Stimulated activated effector memory CD8-positive, alpha-beta T cell treated with anti-CD3 and anti-CD28 coated beads, Interleukin-12 subunit alpha, Interleukin-12 subunit beta, amount 100 ng/mL, for 72 hours (primary cell): Measurements from ENCODE around the gene UNC5A.

Experiments
- ATAC-seq: fragments of 150-1000 bp; cut with Tn5 transposase; 2 replicates; pipeline ENCODE4 v1.10.0; 2021
- DNase-seq, 2 donors: peaks; one replicate each; pipeline ENCODE4 v3.0.0; 2021 to 2022; ENCODE audit warnings: low spot score in 2 of 2
- H3K27ac Mint-ChIP-seq: one replicate; pipeline ENCODE4 v1.8.0; 2022; ENCODE audit warnings: mild to moderate bottlenecking, mixed read lengths
- H3K36me3 Mint-ChIP-seq: one replicate; pipeline ENCODE4 v1.8.0; 2022; ENCODE audit warnings: mild to moderate bottlenecking, mixed read lengths
- H3K4me1 Mint-ChIP-seq: one replicate; pipeline ENCODE4 v1.8.0; 2022; ENCODE audit warnings: mixed read lengths
- H3K4me3 Mint-ChIP-seq: one replicate; pipeline ENCODE4 v1.8.0; 2022; ENCODE audit warnings: mild to moderate bottlenecking, mixed read lengths
- H3K9me3 Mint-ChIP-seq: one replicate; pipeline ENCODE4 v1.8.0; 2022; ENCODE audit warnings: mixed read lengths

UNC5A gene

GRCh38 chr5:176877793-176878331 lies 67.5 kb downstream of the UNC5A start:
- DNase-seq, result no peak
- H3K4me3 Mint-ChIP-seq, result no peak overlapping the region
- peaks cover 22% of the 10 kb centered on the region for H3K36me3 Mint-ChIP-seq
- ATAC-seq, result no peak
- H3K4me1 Mint-ChIP-seq, result peaks cover 38% of the 10 kb centered on the region
- H3K9me3 Mint-ChIP-seq, result peaks cover 4% of the 10 kb centered on the region
- no peak overlapping the region for H3K27ac Mint-ChIP-seq

GRCh38 chr5:176878463-176878862 lies 68.1 kb downstream of the UNC5A start:
- peaks cover 32% of the 10 kb centered on the region for H3K4me1 Mint-ChIP-seq
- H3K36me3 Mint-ChIP-seq, result peaks cover 16% of the 10 kb centered on the region
- no peak for DNase-seq
- H3K4me3 Mint-ChIP-seq, result no peak overlapping the region
- no peak for ATAC-seq
- H3K9me3 Mint-ChIP-seq, result no peaks in the 10 kb centered on the region
- no peak overlapping the region for H3K27ac Mint-ChIP-seq

GRCh38 chr5:176878906-176879662 lies 68.7 kb downstream of the UNC5A start:
- H3K27ac Mint-ChIP-seq, result no peak overlapping the region
- DNase-seq, result no peak
- peaks cover 10% of the 10 kb centered on the region for H3K36me3 Mint-ChIP-seq
- no peak for ATAC-seq
- H3K4me3 Mint-ChIP-seq, result no peak overlapping the region
- H3K9me3 Mint-ChIP-seq, result no peaks in the 10 kb centered on the region
- H3K4me1 Mint-ChIP-seq, result peaks cover 26% of the 10 kb centered on the region

- Mint-ChIP-seq H3K4me3 (no peak overlapping the region), H3K27ac (no peak overlapping the region), H3K4me1 (peaks cover 30% of the 10 kb centered on the region), H3K36me3 (peaks cover 10% of the 10 kb centered on the region), H3K9me3 (no peaks in the 10 kb centered on the region)
- no peak for ATAC-seq
- no peak for DNase-seq
These were observed 69.5 kb downstream of the UNC5A start for GRCh38 chr5:176879663-176880361.

GRCh38 chr5:176880366-176881020 lies 70.1 kb downstream of the UNC5A start:
- Mint-ChIP-seq H3K36me3 (peaks cover 4% of the 10 kb centered on the region), H3K9me3 (no peaks in the 10 kb centered on the region), H3K4me3 (no peak overlapping the region), H3K27ac (no peak overlapping the region), H3K4me1 (peaks cover 26% of the 10 kb centered on the region)
- ATAC-seq, result no peak
- no peak for DNase-seq

- Mint-ChIP-seq H3K4me1 (peaks cover 19% of the 10 kb centered on the region), H3K9me3 (no peaks in the 10 kb centered on the region), H3K4me3 (no peak overlapping the region), H3K27ac (no peak overlapping the region), H3K36me3 (no peaks in the 10 kb centered on the region)
- DNase-seq, result no peak
- no peak for ATAC-seq
These were observed 70.8 kb downstream of the UNC5A start for GRCh38 chr5:176881021-176881749.

- Mint-ChIP-seq H3K9me3 (no peaks in the 10 kb centered on the region), H3K36me3 (no peaks in the 10 kb centered on the region), H3K4me3 (no peak overlapping the region), H3K27ac (no peak overlapping the region), H3K4me1 (peaks cover 11% of the 10 kb centered on the region)
- DNase-seq (no peak), ATAC-seq (no peak)
These were observed 71.6 kb downstream of the UNC5A start for GRCh38 chr5:176881816-176882566.

GRCh38 chr5:176882567-176882903 lies 72.2 kb downstream of the UNC5A start:
- Mint-ChIP-seq H3K9me3 (no peaks in the 10 kb centered on the region), H3K4me1 (peaks cover 10% of the 10 kb centered on the region), H3K27ac (no peak overlapping the region), H3K4me3 (no peak overlapping the region), H3K36me3 (no peaks in the 10 kb centered on the region)
- DNase-seq (no peak), ATAC-seq (no peak)

- Mint-ChIP-seq H3K4me3 (no peak overlapping the region), H3K4me1 (peaks cover 10% of the 10 kb centered on the region), H3K36me3 (no peaks in the 10 kb centered on the region), H3K27ac (no peak overlapping the region), H3K9me3 (no peaks in the 10 kb centered on the region)
- no peak for ATAC-seq
- DNase-seq, result no peak
These were observed 73.6 kb downstream of the UNC5A start for GRCh38 chr5:176883700-176884570.

- Mint-ChIP-seq H3K27ac (no peak overlapping the region), H3K4me1 (peaks cover 10% of the 10 kb centered on the region), H3K4me3 (no peak overlapping the region), H3K9me3 (no peaks in the 10 kb centered on the region), H3K36me3 (no peaks in the 10 kb centered on the region)
- ATAC-seq, result no peak
- DNase-seq, result no peak
These were observed 74.2 kb downstream of the UNC5A start for GRCh38 chr5:176884571-176884890.

- no peaks in the 10 kb centered on the region for H3K36me3 Mint-ChIP-seq
- H3K27ac Mint-ChIP-seq, result no peak overlapping the region
- ATAC-seq, result no peak
- H3K9me3 Mint-ChIP-seq, result no peaks in the 10 kb centered on the region
- no peak overlapping the region for H3K4me3 Mint-ChIP-seq
- peaks cover 10% of the 10 kb centered on the region for H3K4me1 Mint-ChIP-seq
- DNase-seq, result no peak
These were observed 76.2 kb downstream of the UNC5A start for GRCh38 chr5:176886336-176887251.

- H3K9me3 Mint-ChIP-seq, result no peaks in the 10 kb centered on the region
- peaks cover 10% of the 10 kb centered on the region for H3K4me1 Mint-ChIP-seq
- no peak overlapping the region for H3K4me3 Mint-ChIP-seq
- no peaks in the 10 kb centered on the region for H3K36me3 Mint-ChIP-seq
- DNase-seq, result no peak
- ATAC-seq, result no peak
- no peak overlapping the region for H3K27ac Mint-ChIP-seq
These were observed 77.0 kb downstream of the UNC5A start for GRCh38 chr5:176887252-176887849.
